Fibroblast of villous mesenchyme (primary cell): ENCODE results near the gene ARHGEF16. TPM values are rescaled to one million over a fixed set of nuclear protein-coding genes. Genes with fewer than 3 reads are reported as not detected.

Experiments used
- DNase-seq: peaks from one replicate; pipeline ENCODE4 v3.0.0-alpha.2; 2010; ENCODE audit warnings: low read depth
- H3K4me3 ChIP-seq: 2 replicates; pipeline ENCODE4 v1.5.1; 2011; ENCODE audit warnings: low read depth, mild to moderate bottlenecking, low read length
- CTCF ChIP-seq: IDR thresholded peaks from 2 replicates; pipeline ENCODE4 v1.5.1; 2012; ENCODE audit warnings: low read depth, mild to moderate bottlenecking, low read length; ENCODE audit not compliant: insufficient read depth
- total RNA-seq: library from RNA; depleted of rRNA; stranded (reverse); fragments of >200 nt; gene quantifications from 2 replicates; pipeline ENCODE4 v1.2.3, GENCODE V29; 2012

The ARHGEF16 gene
- total RNA-seq, 1 donor = 0.86 TPM

- no peak for DNase-seq
- H3K4me3 ChIP-seq = no peak overlapping the region
- no peak for TF ChIP-seq CTCF
Measured at GRCh38 chr1:3429320-3429719, 25.1 kb upstream of the ARHGEF16 start.

GRCh38 chr1:3429766-3430165 is 24.7 kb upstream of the ARHGEF16 start:
- no peak for DNase-seq
- TF ChIP-seq CTCF = no peak
- no peak overlapping the region for H3K4me3 ChIP-seq

GRCh38 chr1:3430406-3430805 is 24.1 kb upstream of the ARHGEF16 start:
- H3K4me3 ChIP-seq = no peak overlapping the region

GRCh38 chr1:3430820-3431219 is 23.6 kb upstream of the ARHGEF16 start:
- no peak overlapping the region for H3K4me3 ChIP-seq
- TF ChIP-seq CTCF = no peak
- DNase-seq = no peak

More at GRCh38 chr1:3430406-3430805, 24.1 kb upstream of the ARHGEF16 start:
- no peak for TF ChIP-seq CTCF
- DNase-seq = no peak

GRCh38 chr1:3431266-3431665 is 23.2 kb upstream of the ARHGEF16 start:
- peak; percentile 15 for TF ChIP-seq CTCF
- no peak overlapping the region for H3K4me3 ChIP-seq
- no peak for DNase-seq

- no peak for DNase-seq
- no peak for TF ChIP-seq CTCF
- no peak overlapping the region for H3K4me3 ChIP-seq
Measured at GRCh38 chr1:3431686-3432085, 22.8 kb upstream of the ARHGEF16 start.

- H3K4me3 ChIP-seq = no peak overlapping the region
- TF ChIP-seq CTCF = no peak
- DNase-seq = no peak
Measured at GRCh38 chr1:3432306-3432705, 22.2 kb upstream of the ARHGEF16 start.
